NT2/D1 (cell line): ENCODE data around the gene MRPL42.
"Not testable (repeated sequence)": the region's sequence is repeated elsewhere in the genome, so short reads cannot be mapped to it uniquely, and the experiment has no call there.

ENCODE experiments used
- DNase-seq: peaks from one replicate; pipeline ENCODE4 v3.0.0-alpha.2; 2011; ENCODE audit warnings: low read depth, low spot score
- H3K27me3 ChIP-seq: 2 replicates; pipeline ENCODE4 v1.6.0; 2011; ENCODE audit warnings: mild to moderate bottlenecking; ENCODE audit not compliant: insufficient read length, insufficient read depth
- H3K36me3 ChIP-seq: 2 replicates; pipeline ENCODE4 v1.6.1; 2011; ENCODE audit warnings: mild to moderate bottlenecking, low read length, mixed read lengths; ENCODE audit not compliant: insufficient read depth, insufficient read length
- H3K4me1 ChIP-seq: 2 replicates; pipeline ENCODE4 v1.5.1; 2011; ENCODE audit not compliant: insufficient read depth, insufficient read length
- H3K4me3 ChIP-seq: 2 replicates; pipeline ENCODE4 v1.5.1; 2011; ENCODE audit warnings: low read depth; ENCODE audit not compliant: insufficient read length
- H3K9ac ChIP-seq: 2 replicates; pipeline ENCODE4 v1.6.0; 2011; ENCODE audit warnings: low read depth; ENCODE audit not compliant: insufficient read length
- H3K9me3 ChIP-seq: 2 replicates; pipeline ENCODE4 v1.5.1; 2011; ENCODE audit warnings: mild to moderate bottlenecking, low read length; ENCODE audit not compliant: insufficient read depth
- SUZ12 ChIP-seq: IDR thresholded peaks from 2 replicates; pipeline ENCODE4 v1.6.1; 2011; ENCODE audit not compliant: insufficient read length, insufficient read depth; ENCODE audit errors: extremely low read depth
- YY1 ChIP-seq: IDR thresholded peaks from 2 replicates; pipeline ENCODE4 v1.6.1; 2011; ENCODE audit not compliant: insufficient read length, insufficient read depth
- ZNF274 ChIP-seq: IDR thresholded peaks from 2 replicates; pipeline ENCODE4 v1.6.1; 2011; ENCODE audit warnings: mild to moderate bottlenecking, low read depth, low read length

MRPL42 gene

DNA sequence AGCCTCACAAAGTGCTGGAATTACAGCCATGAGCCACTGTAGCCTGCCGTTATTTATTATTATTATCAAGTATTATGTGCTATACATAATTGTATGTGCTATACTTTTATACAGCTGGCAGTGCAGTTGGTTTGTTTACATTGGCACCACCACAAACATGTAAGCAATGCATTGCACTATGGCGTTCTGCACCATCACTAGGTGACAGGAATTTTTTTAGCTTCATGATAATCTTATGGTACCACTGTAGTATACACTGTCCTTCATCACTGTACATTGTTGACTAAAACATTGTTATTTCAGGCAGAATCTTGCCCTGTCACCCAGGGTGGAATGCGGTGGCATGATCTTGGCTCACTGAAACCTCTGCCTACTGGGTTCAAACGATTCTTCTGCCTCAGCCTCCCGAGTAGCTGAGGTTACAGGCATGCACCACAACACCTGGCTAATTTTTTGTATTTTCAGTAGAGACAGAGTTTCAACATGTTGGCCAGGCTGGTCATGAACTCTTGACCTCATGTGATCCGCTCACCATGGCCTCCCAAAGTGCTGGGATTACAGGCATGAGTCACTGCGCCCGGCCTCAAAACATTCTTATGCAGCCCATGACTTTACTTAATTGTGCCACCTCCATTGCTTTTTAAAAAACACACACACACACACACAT, 17.1 kb downstream of the MRPL42 start:
- H3K27me3 ChIP-seq = no peaks in the 10 kb centered on the region
- H3K36me3 ChIP-seq = peaks cover 90% of the 10 kb centered on the region
- H3K9ac ChIP-seq = no peak overlapping the region
- no peak for DNase-seq
- no peak overlapping the region for H3K4me3 ChIP-seq
- no peaks in the 10 kb centered on the region for H3K9me3 ChIP-seq
- TF ChIP-seq YY1 = no peak
- no peak for TF ChIP-seq ZNF274
- TF ChIP-seq SUZ12 = no peak
- no peaks in the 10 kb centered on the region for H3K4me1 ChIP-seq

DNA sequence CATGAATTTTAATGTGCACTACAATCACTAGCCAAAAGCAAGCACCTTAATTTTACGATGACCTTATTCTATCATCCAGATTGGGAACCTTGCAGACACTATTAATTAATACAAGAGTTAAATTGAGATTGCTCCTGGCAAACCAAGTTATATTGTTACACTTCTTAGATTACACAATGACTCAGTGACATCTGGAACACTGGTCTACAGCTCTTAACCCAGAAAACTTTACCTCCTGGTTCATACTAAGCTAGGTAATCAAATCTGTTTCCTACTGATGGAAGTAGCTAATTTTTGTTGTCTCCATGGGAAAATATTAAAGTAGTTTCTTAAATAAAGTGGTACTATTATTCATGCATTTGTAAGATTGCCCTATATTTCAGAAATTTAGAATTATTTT, 25.5 kb downstream of the MRPL42 start:
- DNase-seq, H3K4me1 ChIP-seq, H3K27me3 ChIP-seq, H3K9me3 ChIP-seq, H3K4me3 ChIP-seq, H3K9ac ChIP-seq: not testable (repeated sequence)
- peaks cover 72% of the 10 kb centered on the region for H3K36me3 ChIP-seq

DNA sequence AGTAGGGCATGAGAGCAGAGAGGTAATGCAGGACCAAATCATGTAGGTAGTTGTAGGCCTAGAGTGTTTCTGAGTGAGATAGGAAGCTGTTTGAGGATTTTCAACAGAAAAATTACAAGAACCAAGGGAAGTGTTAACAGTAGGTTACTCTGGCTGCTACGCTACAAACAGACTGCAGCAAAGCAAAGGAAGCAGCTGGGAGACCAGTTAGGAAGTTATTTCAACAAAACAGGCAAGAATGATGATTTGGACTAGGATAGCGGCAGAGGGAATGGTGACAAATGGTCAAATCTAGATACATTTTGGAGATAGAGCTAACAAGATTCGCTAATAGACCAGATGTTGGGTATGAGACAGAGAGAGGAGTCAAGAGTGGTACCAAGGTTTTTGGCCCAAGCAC, 26.8 kb downstream of the MRPL42 start:
- H3K36me3 ChIP-seq = peaks cover 60% of the 10 kb centered on the region

DNA sequence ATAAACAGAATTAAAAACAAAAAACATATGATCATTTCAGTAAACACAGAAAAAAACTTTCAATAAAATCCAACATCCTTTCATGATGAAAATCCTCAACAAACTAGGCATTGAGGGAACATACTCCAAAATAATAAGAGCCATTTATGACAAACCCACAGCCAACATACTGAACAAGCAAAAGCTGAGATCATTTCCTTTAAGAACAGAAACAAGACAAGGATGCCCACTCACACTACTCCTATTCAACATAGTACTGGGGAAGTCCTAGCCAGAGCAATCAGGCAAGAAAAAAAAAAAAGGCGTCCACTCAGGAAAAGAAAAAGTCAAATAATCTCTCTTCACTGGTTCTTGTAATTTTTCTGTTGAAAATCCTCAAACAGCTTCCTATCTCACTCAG, 30.1 kb downstream of the MRPL42 start:
- Histone ChIP-seq H3K4me3 (no peak overlapping the region), H3K27me3 (no peaks in the 10 kb centered on the region), H3K9me3 (no peaks in the 10 kb centered on the region), H3K36me3 (peaks cover 41% of the 10 kb centered on the region), H3K4me1 (no peaks in the 10 kb centered on the region), H3K9ac (no peak overlapping the region)
- TF ChIP-seq SUZ12 = no peak
- no peak for TF ChIP-seq YY1
- TF ChIP-seq ZNF274 = no peak
- no peak for DNase-seq

More for the DNA sequence above, 26.8 kb downstream of the MRPL42 start:
- no peaks in the 10 kb centered on the region for H3K27me3 ChIP-seq
- H3K9ac ChIP-seq = no peak overlapping the region
- no peak for TF ChIP-seq SUZ12
- no peak for TF ChIP-seq YY1
- no peak for TF ChIP-seq ZNF274
- no peaks in the 10 kb centered on the region for H3K4me1 ChIP-seq
- H3K4me3 ChIP-seq = no peak overlapping the region
- DNase-seq = no peak
- H3K9me3 ChIP-seq = no peaks in the 10 kb centered on the region

DNA sequence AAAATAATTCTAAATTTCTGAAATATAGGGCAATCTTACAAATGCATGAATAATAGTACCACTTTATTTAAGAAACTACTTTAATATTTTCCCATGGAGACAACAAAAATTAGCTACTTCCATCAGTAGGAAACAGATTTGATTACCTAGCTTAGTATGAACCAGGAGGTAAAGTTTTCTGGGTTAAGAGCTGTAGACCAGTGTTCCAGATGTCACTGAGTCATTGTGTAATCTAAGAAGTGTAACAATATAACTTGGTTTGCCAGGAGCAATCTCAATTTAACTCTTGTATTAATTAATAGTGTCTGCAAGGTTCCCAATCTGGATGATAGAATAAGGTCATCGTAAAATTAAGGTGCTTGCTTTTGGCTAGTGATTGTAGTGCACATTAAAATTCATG, 31.5 kb downstream of the MRPL42 start:
- H3K36me3 ChIP-seq = peaks cover 53% of the 10 kb centered on the region
- not testable (repeated sequence) for H3K27me3 ChIP-seq

DNA sequence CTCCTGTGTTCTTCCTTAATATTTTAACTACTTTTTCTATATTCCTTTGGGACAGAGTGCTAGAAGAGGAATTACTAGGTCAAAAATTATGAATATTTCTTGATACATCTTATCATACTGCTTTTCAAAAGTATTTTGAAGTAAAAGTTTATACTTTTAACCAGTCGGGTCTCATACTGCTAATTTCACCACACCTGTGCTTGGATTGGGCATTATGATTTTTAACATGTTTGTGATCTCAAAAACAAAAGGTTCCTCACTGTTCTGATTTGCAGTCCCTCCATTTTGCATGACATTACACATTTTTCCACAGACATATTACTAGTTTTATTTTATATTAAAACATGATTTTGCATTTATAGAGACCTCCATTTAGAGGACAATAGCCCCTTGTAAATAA, 32.9 kb downstream of the MRPL42 start:
- DNase-seq = no peak
- Histone ChIP-seq H3K9me3 (no peaks in the 10 kb centered on the region), H3K4me3 (no peak overlapping the region), H3K4me1 (no peaks in the 10 kb centered on the region), H3K27me3 (no peaks in the 10 kb centered on the region), H3K36me3 (peaks cover 52% of the 10 kb centered on the region), H3K9ac (no peak overlapping the region)
- TF ChIP-seq YY1 = no peak
- no peak for TF ChIP-seq ZNF274
- TF ChIP-seq SUZ12 = no peak

More for the DNA sequence above, 31.5 kb downstream of the MRPL42 start:
- not testable (repeated sequence) for H3K9ac ChIP-seq, DNase-seq, H3K4me3 ChIP-seq, H3K9me3 ChIP-seq, H3K4me1 ChIP-seq

DNA sequence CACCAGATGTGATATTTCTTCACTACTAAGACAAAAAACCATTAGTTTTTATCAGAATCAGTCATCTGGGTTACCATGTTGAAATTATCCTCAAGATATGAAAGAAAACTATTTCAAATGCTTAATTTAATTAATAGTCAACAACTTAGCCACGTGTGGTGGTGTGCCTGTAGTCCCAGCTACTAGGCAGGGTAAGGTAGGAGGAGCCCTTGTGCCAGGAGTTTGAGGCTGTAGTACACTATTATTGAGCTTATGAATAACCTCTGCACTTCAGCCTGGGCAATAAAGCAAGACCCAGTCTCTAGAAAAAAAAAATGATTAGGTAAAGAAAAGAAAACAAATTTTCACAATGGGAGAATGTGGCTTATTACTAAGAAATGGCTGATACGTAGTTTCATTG, 33.4 kb downstream of the MRPL42 start:
- H3K9ac ChIP-seq = no peak overlapping the region
- no peaks in the 10 kb centered on the region for H3K27me3 ChIP-seq
- no peak for DNase-seq
- H3K9me3 ChIP-seq = no peaks in the 10 kb centered on the region
- TF ChIP-seq ZNF274 (no peak), YY1 (no peak), SUZ12 (no peak)
- no peaks in the 10 kb centered on the region for H3K4me1 ChIP-seq
- H3K4me3 ChIP-seq = no peak overlapping the region
- peaks cover 47% of the 10 kb centered on the region for H3K36me3 ChIP-seq

DNA sequence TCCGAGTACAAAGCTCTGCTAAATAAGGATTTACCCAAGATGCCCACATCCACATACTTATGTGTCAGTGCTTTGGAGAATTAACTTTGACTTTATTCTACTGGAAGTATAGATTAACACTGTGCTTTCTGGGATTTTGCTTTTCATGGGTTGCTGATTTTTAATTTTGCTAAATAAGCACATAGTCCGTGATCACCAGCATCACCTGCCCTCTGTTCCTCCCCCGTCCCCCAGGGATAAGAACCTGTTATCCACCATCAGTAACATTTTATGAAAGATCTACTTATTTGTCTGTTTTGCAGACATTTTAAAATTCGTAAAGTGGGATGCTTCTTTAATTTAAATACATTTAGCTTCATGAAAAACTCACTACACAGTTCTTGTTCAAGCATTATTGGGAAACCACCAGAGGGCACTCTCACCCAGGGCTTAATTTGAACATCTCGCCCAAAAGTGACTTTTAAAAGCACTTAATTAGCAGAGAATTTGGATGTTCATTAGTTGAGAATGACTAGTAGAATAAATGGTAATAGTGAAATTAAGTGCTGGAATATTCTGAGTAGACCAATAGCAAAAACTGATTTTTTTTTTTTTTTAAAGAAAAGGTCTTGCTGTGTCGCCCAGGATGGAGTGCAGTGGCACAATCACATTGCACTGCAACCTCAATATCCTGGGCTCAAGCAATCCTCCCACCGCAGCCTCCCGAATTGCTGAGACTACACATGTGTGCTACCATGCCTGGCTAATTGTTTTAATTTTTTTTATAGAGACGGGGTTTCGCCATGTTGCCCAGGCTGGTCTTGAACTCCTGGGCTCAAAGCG, 35.7 kb downstream of the MRPL42 start:
- H3K36me3 ChIP-seq = peaks cover 36% of the 10 kb centered on the region

More for the DNA sequence above, 35.7 kb downstream of the MRPL42 start:
- peak; percentile 33 for DNase-seq
- H3K4me3 ChIP-seq = no peak overlapping the region
- no peaks in the 10 kb centered on the region for H3K9me3 ChIP-seq
- H3K4me1 ChIP-seq = no peaks in the 10 kb centered on the region
- H3K27me3 ChIP-seq = no peaks in the 10 kb centered on the region
- H3K9ac ChIP-seq = no peak overlapping the region
- TF ChIP-seq SUZ12 (no peak), ZNF274 (no peak), YY1 (no peak)
